HEK293T (cell line): ENCODE data around the gene NEMP2.

Source experiments
- CTCF ChIA-PET: fragments of 350-600 bp; formaldehyde crosslinking; extraction: SDS; loops from one replicate; lab custom pipeline; 2021; ENCODE audit warnings: antibody characterized with exemption, inconsistent platforms; lab: Yijun Ruan, JAX
- POLR2A ChIA-PET: fragments of 350-600 bp; formaldehyde crosslinking; extraction: SDS; loops from one replicate; lab custom pipeline; 2020; ENCODE audit warnings: antibody characterized with exemption, inconsistent platforms; lab: Yijun Ruan, JAX
- DNase-seq: peaks from one replicate; pipeline ENCODE4 v3.0.0; 2012; ENCODE audit warnings: mixed read lengths; ENCODE audit errors: extremely low spot score
- ARNT ChIP-seq: fragments of 450-650 bp; IDR thresholded peaks from 2 replicates; pipeline ENCODE4 v1.6.1; 2017; ENCODE audit warnings: mild to moderate bottlenecking
- BHLHE40 ChIP-seq: fragments of 450-650 bp; IDR thresholded peaks from 2 replicates; pipeline ENCODE4 v1.6.1; 2016; ENCODE audit warnings: mild to moderate bottlenecking, moderate library complexity, borderline replicate concordance
- CTBP1 ChIP-seq: fragments of 450-650 bp; IDR thresholded peaks from 2 replicates; pipeline ENCODE4 v1.6.1; 2016; ENCODE audit warnings: borderline replicate concordance
- ELF4 ChIP-seq: fragments of 450-650 bp; IDR thresholded peaks from 2 replicates; pipeline ENCODE4 v1.6.1; 2017; ENCODE audit warnings: antibody characterized with exemption
- FOXA1 ChIP-seq: fragments of 450-650 bp; IDR thresholded peaks from 2 replicates; pipeline ENCODE4 v1.6.1; 2016; ENCODE audit warnings: mild to moderate bottlenecking
- FOXK2 ChIP-seq: fragments of 450-650 bp; IDR thresholded peaks from 2 replicates; pipeline ENCODE4 v1.6.1; 2016; ENCODE audit warnings: mild to moderate bottlenecking
- FOXM1 ChIP-seq: fragments of 450-650 bp; IDR thresholded peaks from 2 replicates; pipeline ENCODE4 v1.6.1; 2017; ENCODE audit warnings: mild to moderate bottlenecking, borderline replicate concordance
- HDGF ChIP-seq: fragments of 450-650 bp; IDR thresholded peaks from 2 replicates; pipeline ENCODE4 v1.6.1; 2017; ENCODE audit warnings: antibody characterized with exemption, borderline replicate concordance
- L3MBTL2 ChIP-seq: fragments of 450-650 bp; conservative IDR thresholded peaks from 2 replicates; pipeline ENCODE4 v1.6.1; 2016; ENCODE audit warnings: mild to moderate bottlenecking
- LEF1 ChIP-seq: fragments of 450-650 bp; IDR thresholded peaks from 2 replicates; pipeline ENCODE4 v1.6.1; 2017; ENCODE audit warnings: mild to moderate bottlenecking, borderline replicate concordance
- NFRKB ChIP-seq: fragments of 450-650 bp; IDR thresholded peaks from 2 replicates; pipeline ENCODE4 v1.6.1; 2016; ENCODE audit warnings: mild to moderate bottlenecking, moderate library complexity
- SP1 ChIP-seq: fragments of 450-650 bp; IDR thresholded peaks from 2 replicates; pipeline ENCODE4 v1.6.1; 2017
- SUZ12 ChIP-seq: fragments of 450-650 bp; IDR thresholded peaks from 2 replicates; pipeline ENCODE4 v1.6.1; 2016; ENCODE audit warnings: mild to moderate bottlenecking
- TARDBP ChIP-seq: fragments of 450-650 bp; IDR thresholded peaks from 2 replicates; pipeline ENCODE4 v1.6.1; 2016
- ZNF384 ChIP-seq: fragments of 450-650 bp; IDR thresholded peaks from 2 replicates; pipeline ENCODE4 v1.6.1; 2016
- TF ChIP-seq, protein P1 (sequence below): fragments of 450-650 bp; IDR thresholded peaks from 2 replicates; pipeline ENCODE4 v1.6.1; 2016

Gene NEMP2

DNA sequence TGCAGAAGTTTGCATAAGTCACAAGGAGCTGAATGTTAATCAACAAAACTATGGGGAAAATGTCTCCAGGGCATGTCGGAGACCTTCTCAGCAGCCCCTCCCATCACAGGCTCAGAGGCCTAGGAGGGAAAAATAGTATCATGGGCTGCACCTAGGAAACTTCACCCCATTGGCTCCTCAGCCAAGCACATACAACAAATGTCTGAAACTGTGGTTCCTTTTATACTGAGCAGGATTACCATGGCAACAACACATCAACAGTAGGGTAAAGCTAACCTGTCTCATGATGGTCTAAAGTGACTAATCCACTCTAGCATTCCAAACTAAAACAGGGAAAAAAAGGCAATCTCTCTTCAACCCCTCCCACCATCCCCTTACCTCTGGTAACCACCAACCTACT is 3.2 kb upstream of the NEMP2 start:
- ChIA-PET CTCF (interaction anchor here (0.8 kb wide), 1 partner anchor 50 kb away, joined by 3 read pairs; no protein-coding TSS in a partner anchor), POLR2A (no interaction called here)
- TF ChIP-seq ZNF384: no peak
- no peak for TF ChIP-seq ARNT
- no peak for TF ChIP-seq ELF4
- DNase-seq: no peak

DNA sequence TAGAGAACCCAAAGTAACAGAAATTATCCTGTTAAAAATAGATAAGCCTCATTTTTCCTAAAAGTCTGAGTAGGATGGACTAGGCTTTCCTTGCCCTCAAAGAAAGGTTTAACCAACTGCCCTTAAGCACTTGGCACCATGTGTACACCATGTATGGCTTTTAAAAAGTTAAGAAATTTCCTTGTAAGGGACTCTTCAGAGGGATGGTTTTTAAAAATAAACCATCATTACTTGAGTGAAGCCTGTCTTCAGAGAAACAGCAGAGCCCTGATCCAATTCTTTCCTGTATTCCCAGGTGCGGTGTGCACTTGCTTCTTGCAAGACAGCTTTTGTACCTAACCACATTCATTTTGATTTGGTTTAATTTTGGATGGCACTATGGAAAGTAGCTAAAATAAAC is 1.1 kb upstream of the NEMP2 start:
- TF ChIP-seq FOXA1 (no peak), L3MBTL2 (no peak), HDGF (no peak), FOXK2 (no peak), CTBP1 (no peak), LEF1 (no peak), SP1 (no peak), TARDBP (no peak), SUZ12 (no peak), ARNT (no peak), BHLHE40 (no peak), ZNF384 (no peak), NFRKB (no peak), ELF4 (no peak)
- TF ChIP-seq, protein P1, sequence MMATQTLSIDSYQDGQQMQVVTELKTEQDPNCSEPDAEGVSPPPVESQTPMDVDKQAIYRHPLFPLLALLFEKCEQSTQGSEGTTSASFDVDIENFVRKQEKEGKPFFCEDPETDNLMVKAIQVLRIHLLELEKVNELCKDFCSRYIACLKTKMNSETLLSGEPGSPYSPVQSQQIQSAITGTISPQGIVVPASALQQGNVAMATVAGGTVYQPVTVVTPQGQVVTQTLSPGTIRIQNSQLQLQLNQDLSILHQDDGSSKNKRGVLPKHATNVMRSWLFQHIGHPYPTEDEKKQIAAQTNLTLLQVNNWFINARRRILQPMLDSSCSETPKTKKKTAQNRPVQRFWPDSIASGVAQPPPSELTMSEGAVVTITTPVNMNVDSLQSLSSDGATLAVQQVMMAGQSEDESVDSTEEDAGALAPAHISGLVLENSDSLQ: no peak
- no peak for DNase-seq
- ChIA-PET POLR2A (no interaction called here), CTCF (no interaction called here)

DNA sequence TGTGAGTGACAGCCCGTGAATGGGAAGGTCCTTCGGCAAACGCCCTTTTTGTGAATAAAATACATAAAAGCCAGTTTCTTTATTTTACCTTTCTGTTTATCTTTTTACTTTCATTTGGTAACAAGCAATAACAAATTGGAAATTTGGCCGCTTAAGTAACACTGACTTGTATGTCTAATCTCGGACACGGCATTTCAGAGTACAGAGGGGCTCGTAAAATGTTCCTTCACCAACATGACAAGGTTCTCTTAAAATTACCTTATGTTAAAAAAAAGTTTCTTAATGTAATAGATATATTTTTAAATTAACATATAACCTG is 558 bp upstream of the NEMP2 start:
- ChIA-PET POLR2A (interaction anchor here (1.0 to 1.2 kb wide), 4 partner anchors 12 to 71 kb away, joined by 3 to 4 read pairs (median 4); no protein-coding TSS in a partner anchor), CTCF (interaction anchor here (0.6 kb wide), 1 partner anchor 145 kb away, joined by 3 read pairs; no protein-coding TSS in a partner anchor)
- TF ChIP-seq LEF1 (no peak), CTBP1 (no peak), FOXM1 (no peak)
- TF ChIP-seq, protein P1: peak; percentile 93
- DNase-seq: no peak

DNA sequence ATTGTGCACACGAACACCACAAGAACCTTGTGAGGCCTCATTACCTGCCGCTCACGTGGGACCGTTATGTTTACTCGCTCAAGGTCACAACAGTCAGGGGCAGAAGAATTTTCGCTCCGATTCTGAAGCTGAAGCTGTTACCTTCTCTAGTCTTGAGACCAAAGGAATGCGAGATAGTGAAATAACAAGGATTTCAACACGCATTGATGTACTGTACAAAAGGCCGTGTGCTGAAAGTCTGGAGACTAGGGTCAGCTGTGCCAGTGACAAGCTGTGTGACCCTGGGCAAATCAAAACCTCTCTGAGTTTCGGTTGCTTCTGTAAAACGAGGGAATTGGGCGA is 583 bp downstream of the NEMP2 start:
- CTCF ChIA-PET: no interaction called here
- TF ChIP-seq SP1 (no peak), FOXM1 (no peak), FOXA1 (no peak), HDGF (no peak), FOXK2 (no peak), BHLHE40 (no peak), CTBP1 (no peak), ELF4 (no peak)
- POLR2A ChIA-PET: interaction anchor here (1.0 to 1.2 kb wide), 4 partner anchors 13 to 72 kb away, joined by 3 to 4 read pairs (median 4); no protein-coding TSS in a partner anchor
- DNase-seq: no peak

DNA sequence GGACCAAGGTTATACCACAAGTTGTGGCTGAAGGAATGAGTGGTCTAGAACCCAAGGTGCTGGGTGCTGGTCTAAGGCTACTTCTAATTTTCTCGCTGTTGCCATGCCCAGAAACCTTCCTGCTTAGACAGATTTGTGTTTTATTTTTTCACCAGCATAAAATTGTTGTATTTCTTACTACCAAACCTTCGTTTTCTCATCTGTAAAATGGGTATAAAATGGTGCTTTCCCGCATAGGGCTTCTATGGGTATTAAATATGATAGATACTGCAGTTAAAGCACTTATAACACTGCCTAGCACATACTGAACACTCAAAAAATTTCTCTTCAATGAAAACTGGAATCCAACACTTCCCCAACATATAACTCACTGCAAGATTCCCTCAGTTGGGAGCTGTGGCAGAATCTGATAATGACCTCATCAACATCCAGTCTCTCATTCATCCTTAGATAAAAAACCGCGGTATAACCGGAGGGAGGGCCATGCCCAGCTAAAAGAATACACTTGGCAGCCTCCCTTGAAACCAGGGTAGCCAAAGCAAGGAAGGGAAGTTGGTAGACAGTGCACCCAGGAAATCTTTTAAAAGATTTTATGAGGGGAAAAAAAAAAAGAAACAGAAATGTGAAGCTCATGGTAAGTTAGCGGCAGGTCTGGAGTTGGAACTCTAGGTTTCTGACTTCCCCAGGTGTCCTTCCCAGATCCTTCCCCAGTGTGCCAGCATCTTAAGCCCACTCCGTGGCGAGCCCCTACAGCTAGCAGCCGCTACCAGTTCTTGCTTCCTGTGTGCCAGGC is 1.2 kb downstream of the NEMP2 start:
- TF ChIP-seq FOXK2: no peak
- ChIA-PET POLR2A (no interaction called here), CTCF (interaction anchor here (0.6 kb wide), 1 partner anchor 567 kb away, joined by 3 read pairs; no protein-coding TSS in a partner anchor)
- no peak for DNase-seq

DNA sequence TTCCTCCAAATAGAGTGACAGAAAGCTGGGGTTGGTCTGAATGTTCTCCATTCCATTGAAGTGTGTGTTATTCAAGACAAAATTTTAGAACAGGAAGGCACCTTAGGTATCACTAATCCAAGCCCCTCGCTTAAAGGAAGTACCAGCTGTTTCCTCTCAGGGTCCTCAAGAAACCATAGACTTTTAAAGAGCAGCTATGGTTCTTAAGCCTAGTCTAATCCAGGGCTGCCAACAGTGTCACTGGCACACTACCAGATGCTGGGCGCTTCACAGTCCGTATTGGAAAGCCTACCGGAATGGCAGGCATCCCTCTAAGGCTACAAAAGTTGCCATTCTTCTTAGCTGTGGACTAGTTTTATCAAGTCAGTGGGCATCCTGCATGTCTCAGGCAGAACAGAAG is 1.9 kb downstream of the NEMP2 start:
- TF ChIP-seq FOXK2 (no peak), TARDBP (no peak), FOXA1 (no peak), ZNF384 (no peak), ELF4 (no peak), SP1 (no peak), ARNT (no peak), SUZ12 (no peak), BHLHE40 (no peak), CTBP1 (no peak), L3MBTL2 (no peak), FOXM1 (no peak)
- TF ChIP-seq, protein P1: no peak
- ChIA-PET CTCF (interaction anchor here (0.6 kb wide), 2 partner anchors 94 to 567 kb away, joined by 3 read pairs; no protein-coding TSS in a partner anchor), POLR2A (no interaction called here)
- DNase-seq: no peak
